Activated CD8-positive, alpha-beta memory T cell treated with anti-CD3 and anti-CD28 coated beads, Interleukin-2, amount 50 U/mL, for 4 hours (primary cell): ENCODE results near the gene PRSS36.
"Not testable (repeated sequence)": the region's sequence is repeated elsewhere in the genome, so short reads cannot be mapped to it uniquely, and the experiment has no call there.

Experiments
- DNase-seq: peaks from one replicate; pipeline ENCODE4 v3.0.0-alpha.2; 2020

Gene PRSS36

DNA sequence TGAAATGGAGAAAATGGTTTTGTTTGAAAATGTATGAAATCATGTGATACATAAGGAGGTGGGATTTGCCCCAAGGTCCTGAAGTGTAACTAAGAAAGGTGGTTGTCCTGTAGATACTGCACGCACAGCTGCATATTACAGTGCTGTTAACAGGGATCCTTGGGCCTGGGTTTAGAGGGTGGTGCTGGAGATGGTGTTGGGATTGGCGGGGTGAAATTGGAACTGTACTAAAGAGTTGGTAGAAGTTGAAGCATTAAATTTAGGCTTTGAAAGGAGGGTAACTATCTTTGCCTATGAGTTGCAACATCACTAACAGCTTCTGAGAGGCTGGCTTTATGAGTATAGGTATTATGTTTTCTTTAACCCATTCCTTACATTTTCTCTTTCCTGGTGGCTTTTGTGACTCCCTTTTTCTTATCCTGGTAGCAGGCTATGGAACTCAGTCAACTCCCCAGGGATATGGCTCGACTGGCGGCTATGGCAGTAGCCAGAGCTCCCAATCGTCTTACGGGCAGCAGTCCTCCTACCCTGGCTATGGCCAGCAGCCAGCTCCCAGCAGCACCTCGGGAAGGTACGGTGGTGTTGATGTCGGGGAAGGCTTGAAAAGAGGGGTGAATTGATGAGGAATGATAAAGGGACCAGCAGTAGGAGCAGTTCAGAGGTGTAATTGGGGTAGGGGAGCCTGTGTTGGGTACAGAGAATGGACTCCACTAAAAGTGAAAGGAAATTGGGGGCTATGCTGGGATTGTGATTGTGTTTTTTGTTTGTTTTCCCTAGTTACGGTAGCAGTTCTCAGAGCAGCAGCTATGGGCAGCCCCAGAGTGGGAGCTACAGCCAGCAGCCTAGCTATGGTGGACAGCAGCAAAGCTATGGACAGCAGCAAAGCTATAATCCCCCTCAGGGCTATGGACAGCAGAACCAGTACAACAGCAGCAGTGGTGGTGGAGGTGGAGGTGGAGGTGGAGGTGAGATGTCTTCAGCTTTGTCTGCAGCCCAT is 33.9 kb upstream of the PRSS36 start:
- no peak for DNase-seq

DNA sequence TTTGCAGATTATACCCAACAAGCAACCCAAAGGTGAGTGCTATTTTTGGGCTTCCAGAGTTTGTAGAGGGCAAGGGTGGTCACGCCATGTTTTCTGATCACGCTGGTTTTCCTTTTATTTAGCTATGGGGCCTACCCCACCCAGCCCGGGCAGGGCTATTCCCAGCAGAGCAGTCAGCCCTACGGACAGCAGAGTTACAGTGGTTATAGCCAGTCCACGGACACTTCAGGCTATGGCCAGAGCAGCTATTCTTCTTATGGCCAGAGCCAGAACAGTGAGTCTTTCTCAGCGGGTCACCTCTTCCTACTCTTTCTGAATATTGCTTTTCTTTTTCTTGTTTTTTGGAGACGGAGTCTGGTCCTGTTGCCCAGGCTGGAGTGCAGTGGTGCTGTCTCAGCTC is 32.5 kb upstream of the PRSS36 start:
- DNase-seq, result no peak

DNA sequence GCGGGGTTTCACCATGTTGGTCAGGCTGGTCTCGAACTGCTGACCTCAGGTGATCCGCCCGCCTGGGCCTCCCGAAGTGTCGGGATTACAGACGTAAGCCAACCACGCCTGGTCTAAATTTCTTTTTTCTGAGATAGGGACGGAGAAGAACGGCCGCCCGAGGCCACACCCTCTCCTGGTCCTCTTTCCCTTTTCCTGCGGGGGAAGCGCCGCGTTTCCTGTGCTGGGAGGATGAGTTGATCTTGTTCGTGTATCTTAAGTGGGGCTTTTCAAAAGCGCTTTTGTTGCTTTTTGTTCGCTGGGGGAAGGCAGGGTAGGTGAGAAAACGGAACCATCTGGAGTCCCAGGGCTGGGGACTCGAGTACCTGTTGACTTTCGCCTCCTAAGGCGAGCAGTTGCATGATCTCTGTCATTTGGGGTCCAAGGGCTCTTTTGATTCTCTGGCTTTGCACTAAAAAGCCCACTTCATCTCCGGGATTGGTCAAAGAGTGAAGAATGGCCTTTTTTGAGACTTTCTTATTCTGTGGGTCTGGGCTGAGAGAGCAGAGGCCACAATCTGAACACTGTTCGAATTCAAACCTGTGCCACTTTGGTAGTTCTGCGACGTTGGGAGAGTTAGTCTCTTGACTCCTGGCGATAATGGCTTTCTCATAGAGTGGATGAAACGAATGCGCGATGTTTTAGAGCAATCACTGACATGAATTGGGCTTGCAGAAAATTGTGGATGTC is 31.4 kb upstream of the PRSS36 start:
- DNase-seq, result peak; percentile 24

DNA sequence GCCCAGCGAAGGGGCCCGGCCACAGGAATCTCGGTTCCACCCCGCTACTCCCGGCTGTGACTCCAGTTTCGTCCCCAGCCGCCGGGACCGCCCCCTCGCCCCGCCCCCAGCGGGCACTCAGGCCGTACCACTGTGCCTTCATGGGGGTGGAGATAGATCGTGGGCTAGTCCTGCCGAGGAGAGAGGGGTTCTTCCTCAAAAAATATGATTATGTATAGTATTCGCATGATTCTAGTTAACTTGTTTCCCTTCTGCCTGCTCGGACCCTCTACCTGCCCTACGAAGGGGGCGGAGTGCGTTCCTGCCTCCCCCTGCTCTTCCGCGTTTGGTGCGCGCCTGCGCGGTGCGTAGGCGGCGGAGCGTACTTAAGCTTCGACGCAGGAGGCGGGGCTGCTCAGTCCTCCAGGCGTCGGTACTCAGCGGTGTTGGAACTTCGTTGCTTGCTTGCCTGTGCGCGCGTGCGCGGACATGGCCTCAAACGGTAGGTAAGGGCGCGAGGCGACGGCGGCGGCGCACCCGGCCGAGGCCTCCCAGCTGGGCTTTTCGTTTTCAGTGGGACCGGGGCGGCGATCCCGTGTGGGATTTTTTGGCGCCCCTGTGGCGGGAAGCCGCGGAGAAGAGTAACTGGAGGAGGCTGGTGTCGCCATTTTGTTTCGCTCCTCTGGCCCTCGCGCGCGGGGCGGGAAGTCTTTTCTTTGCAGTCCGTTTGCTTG is 30.0 kb upstream of the PRSS36 start, which contains the start of gene FUS:
Gene FUS (plus strand): TSS at position 393 of the 713 bp plus-strand sequence. CDS start 76 bp downstream, at position 469.
- peak; percentile 89 for DNase-seq

DNA sequence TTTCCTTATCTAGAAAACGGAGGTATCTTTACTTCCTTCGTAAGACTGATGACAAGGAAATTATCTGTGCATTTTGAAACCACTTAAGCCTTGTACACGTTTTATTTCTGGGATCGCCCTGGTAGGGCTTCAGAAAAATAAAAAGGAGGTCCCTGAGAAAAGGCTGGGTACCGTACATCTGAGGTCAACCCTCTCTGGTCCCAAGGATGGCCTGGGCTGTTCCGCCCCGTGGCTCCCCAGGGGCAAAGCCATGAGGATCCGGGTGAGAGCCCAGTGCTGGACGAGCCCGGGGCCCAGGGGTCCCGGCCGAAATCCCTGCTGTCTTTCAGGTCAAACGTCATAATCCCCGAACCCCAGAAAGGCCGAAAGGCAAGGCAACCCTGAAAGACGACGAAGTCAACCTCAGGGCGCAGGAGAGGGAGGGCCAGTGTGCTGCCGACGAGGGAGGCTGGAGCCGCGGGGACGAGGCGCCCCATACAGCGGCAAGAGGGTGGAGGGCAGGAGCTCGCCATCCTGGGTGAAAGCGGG is 29.4 kb upstream of the PRSS36 start:
- DNase-seq, result no peak

DNA sequence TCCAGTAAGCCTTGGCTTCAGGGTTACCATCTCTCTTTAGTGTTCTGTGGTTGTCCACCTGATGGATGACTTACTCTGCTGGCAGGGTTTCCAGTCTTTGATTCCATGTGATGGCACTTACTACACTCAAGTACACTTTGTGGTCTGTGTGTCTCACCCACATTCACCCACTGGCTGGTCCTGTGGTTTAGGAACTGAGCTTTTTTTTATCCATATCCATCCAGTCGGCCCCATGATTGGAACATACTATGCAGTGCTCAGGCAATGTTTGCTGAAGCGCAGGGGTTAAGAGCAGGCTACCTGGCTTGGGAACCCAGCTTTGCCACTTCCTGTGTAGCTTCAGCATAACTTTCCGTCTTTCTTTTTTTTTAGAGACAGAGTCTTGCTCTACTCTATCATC is 27.3 kb upstream of the PRSS36 start:
- peak; percentile 25 for DNase-seq

DNA sequence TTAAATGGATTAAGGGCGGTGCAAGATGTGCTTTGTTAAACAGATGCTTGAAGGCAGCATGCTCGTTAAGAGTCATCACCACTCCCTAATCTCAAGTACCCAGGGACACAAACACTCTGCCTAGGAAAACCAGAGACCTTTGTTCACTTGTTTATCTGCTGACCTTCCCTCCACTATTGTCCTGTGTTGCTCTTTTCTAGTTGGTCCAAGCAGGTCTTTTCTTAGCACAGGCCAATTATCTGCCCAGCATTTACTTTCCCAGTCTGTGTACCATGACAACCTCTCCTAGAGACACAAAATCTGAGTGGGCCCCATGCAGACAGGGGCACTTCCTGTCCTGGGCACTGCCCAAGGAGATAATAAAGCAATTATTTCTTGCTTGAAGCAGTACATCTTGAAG is 20.2 kb upstream of the PRSS36 start:
- DNase-seq, result not testable (repeated sequence)

DNA sequence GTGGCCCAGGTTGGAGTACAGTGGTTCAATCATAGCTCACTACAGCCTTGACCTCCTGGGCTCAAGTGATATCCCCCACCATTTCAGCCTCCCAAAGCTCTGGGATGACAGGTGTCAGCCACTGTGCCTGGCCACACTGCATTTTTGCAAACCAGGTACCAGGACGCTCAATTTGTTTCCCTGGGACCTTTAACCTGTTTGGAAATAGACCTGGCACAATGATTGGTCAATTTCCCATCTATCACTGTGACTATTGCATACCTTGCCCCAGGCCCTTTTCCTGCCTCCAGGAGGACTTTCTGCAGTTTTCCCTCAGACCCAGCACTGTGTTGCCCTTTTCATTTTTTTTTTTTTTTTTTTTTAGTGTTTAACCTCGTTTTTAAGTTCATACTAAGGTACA is 19.0 kb upstream of the PRSS36 start:
- DNase-seq, result no peak

DNA sequence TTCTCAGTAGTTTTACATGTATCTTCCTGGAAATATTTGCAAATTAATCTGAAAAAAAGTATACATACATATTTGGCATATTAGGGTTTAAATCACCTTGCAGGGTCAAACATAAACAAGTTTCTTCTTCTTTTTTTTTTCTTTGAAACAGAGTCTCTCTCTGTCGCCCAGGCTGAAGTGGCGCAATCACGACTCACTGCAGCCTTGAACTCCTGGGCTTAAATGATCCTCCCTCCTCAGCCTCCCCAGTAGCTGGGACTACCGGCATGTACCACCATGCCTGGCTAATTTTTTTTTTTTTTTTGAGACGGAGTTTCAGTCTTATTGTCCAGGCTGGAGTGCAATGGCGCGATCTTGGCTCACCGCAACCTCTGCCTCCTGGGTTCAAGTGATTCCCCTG is 17.4 kb upstream of the PRSS36 start:
- no peak for DNase-seq

DNA sequence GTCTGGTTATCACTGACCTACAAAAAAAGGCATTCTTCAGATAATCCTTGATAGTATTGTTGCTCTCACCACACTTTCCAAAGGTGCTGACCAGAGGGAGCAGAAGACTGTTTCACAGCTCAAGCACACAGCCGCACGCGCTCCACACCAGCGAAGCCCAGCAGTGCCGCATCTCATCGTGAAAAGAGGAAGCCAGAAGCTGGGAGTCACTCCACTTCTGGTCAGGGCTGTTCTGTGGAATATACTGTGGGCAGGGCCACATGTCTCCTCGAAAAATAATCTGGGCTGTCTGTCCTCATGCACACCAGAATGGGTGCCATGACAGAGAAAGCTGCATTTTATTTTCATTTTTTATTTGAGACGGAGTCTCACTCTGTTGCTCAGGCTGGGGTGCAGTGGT is 7.3 kb upstream of the PRSS36 start:
- no peak for DNase-seq

DNA sequence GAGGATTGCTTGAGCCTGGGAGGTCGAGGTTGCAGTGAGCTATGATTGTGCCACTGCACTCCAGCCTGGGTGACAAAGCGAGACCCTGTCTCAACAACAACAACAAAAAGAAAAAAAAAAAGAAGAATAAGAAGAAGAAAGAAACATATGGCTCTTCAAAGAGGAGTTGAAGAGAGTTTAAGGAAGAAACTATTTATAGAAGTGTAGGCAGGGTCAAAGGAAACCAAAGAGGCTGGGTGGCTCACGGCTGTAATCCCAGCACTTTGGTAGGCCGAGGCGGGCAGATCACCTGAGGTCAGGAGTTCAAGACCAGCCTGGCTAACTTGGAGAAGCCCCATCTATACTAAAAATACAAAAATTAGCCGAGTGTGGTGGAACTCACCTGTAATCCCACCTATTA is 1.1 kb upstream of the PRSS36 start:
- not testable (repeated sequence) for DNase-seq

DNA sequence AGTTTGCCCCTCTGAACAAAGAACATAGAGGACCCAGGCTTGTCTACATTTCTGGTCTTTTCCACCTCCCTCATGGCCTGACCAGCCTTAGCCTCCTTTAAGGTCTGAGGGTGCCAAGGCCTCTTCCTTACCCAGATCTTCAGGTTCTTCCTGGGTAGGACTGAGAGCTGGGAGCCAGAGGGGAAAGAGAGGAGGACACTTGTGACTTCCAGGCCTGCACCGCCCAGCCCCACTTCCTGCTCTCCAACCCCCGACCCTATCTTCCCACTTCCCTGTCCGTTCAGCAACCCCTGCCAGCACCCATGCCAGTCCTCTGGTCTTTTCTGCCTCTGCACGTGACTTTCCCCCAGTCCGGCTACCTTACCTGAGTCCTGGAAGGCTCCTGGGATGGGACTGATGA is 534 bp downstream of the PRSS36 start:
- no peak for DNase-seq

DNA sequence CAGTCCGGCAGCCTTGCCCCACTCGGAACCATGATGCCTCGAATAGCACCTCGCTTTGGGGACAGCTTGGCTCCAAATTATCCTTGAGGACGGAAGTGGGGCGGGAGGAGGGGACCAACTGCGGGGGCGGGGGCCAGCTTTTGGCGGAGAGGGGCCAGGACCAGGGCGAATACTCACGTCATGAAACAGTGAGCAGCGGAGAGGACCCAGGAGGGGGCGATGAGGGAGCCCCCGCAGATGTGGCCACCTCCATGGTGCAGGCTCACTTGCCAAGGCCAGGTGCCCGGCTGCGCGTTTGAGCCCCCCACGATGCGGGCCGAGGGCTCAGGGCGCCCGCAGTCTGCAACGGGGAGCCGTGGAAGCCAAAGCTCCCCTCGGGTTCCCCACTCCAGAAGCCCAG is 970 bp downstream of the PRSS36 start:
- DNase-seq, result no peak

DNA sequence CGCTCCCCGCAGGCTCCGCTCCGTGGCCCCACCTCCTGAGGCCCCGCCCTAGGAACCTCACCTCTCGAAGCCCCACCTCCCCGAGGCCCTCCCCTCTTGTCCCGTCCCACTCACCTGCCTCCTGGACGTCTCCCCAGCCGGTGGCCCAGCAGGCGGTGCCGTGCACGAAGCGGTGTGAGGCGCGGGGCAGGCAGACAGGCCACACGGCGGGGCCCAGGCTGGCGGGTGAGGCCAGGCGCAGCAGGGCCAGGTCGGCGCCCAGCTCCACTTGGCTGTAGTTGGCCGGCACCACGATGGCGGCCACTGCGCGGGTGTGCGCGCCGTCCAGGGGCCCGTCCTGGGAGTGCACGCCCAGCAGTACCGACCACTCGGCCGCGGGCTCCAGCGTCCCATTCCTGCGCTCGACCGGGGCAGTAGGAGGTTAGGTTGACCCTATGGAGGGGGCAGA is 1.6 kb downstream of the PRSS36 start:
- DNase-seq, result no peak

DNA sequence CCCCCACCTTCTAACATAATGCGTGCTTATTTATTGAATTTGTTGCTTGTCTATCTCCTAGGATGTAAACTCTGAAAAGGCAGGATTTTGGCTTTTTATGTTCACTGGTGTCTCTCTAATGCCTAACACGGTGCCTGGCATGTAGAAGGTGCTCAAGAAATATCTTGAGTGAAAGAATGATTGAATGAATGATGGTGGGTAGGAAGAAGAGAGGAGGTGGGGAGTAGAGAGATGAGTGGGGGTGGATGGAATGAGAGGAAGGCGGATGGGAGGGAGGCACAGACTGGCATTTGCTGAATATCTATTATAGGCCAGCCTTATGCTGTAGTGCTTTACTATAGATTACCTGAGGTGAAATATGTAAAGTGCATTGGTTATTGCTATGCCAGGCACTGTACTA is 2.3 kb downstream of the PRSS36 start:
- no peak for DNase-seq

DNA sequence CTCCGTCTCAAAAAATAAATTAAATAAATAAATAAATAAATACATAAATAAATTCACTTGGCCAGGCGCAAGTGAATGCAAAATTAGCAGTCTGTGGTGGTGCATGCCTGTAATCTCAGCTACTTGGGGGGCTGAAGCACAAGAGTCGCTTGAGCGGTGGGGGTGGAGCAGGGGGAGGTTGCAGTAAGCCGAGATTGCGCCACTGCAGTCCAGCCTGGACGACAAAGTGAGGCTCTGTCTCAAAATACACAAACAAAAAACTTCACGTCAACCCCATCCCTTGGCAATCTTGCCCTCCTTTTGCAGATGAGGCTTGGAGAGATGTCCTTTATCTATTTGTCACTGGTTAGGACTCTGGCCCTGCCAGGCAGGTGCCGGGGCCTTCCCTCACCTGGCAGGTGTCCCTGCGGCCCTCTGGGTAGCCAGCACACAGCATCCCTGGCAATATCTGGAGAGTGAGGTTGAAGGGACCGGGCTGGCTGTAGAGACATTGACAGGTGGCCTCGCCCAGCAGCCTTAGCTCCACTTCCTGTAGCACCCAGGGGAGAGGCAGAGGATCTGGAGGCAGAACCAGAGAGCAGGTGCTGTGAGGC is 4.4 kb downstream of the PRSS36 start:
- DNase-seq, result no peak

DNA sequence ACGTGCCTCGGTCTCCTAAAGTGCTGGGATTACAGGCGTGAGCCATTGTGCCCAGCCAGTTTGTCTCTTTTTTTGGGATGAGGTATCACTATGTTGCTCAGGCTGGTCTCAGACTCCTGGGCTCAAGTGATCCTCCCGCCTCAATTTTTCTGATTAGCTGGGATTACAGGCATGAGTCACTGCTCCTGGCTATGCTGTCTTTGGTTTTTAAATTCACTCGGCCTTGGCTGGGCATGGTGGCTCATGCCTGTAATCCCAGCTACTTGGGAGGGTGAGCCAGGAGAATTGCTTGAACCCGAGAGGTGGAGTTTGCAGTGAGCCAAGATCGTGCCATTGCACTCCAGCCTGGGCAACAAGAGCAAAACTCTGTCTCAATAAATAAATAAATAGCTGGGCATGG is 5.4 kb downstream of the PRSS36 start:
- DNase-seq, result not testable (repeated sequence)

DNA sequence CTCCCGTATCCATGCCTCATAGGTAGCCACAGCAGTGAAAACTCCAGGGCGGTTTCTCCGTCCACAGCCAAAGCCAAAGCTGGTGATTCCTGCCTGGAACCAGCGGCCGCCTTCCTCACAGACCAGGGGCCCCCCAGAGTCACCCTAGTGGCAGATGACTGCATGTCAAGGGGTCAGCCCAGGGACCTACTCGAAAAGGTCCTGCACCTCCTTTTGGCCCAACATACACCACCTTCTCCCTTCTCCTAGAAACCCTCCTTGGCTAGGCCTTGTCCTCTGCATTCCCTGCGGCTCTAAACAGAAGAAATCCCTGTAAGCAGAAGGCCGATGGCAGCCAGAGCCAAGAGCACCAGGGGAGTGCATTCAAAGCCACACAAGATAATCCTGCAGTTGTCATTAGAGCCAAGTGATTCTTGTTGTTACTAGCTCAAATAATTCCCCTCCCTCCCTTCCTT is 6.1 kb downstream of the PRSS36 start:
- DNase-seq, result no peak

DNA sequence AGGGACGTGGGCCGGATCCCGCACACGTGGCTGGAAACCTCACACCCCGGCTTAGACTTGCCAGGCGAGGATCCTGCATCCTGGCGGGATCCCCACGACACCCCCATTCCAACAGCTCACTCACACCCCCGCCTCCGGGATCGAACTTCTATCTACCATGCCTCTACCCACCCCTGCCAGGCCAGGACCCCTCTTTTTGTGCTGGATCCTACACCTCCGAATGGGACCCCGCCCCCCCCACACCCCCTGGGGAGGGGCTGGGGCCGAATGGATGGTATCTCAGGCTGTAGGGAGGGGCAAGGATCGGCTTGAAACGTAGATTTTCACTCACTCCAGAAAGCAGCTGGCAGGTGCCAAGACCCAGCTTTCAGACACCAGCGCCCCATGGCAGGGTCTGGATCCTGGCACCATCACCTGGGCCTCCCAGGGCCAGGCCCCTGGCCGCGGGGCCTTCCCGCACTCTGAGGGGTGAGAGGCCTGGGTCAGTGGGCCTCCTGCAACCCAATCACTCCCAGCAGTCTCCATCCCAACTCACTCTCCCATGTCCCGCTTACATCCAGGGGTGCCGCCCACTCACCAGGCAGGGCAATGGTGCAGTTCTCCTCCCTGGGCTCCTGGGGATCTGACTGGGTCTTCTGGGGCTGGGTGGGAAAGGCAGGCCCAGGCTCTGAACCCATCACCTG is 6.7 kb downstream of the PRSS36 start:
- DNase-seq, result no peak

DNA sequence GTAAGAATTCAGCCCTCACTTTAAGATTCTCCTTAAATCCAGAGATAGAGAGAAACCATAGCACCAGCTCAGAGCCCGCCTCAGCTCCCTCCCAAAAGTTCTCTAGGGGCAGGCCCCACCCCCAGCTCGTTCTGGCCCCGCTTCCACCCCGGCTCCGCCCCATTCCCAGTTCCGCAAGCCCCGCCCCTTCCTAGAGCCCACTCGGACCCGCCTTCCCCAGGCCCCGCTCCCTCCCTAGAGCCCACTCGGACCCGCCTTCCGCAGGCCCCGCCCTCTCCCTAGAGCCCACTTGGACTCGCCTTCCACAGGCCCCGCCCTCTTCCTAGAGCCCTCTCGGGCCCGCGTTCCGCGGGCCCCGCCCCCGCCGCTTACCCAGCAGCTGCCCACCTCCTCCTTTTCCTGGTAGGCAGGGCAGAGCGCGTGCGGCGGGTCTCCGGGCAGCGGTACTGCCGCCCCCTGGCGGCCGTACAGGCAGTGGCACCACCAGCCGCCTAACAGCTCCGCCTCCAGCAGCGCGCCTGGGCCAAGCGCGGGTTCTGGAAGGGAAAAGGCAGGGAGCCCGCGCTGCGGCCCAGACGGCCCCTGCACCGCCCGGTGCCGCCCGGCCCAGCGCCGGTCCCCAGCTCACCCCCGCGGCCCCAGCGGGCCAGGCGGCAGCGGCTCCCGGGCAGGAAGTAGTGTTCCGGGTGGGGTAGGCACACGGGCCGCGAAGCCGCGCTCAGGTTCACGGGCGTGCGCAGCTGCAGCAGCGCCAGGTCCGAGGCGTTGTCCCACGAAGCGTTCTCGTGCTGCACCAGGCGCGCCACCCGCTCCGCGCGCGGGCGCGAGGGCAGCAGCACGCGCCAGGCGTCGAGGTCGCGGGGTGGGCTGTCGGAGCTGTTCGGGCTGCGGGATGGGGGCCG is 7.5 kb downstream of the PRSS36 start:
- DNase-seq, result peak; percentile 98
